Heart right ventricle (tissue), 16 donors: Measurements from ENCODE around the gene ECE1. TPM values are rescaled to one million over a fixed set of nuclear protein-coding genes. Genes with fewer than 3 reads are reported as not detected.

Experiments used
- ATAC-seq, 8 donors: fragments of 200-7000 bp; cut with Tn5 transposase; one replicate each; pipeline ENCODE4 v1.9.1; 2020; ENCODE audit warnings: mild to moderate bottlenecking in 8 of 8, moderate library complexity in 8 of 8, moderate number of reproducible peaks in 1 of 8
- DNase-seq, 2 donors: peaks; one replicate each; pipeline ENCODE4 v3.0.0-alpha.2; 2020
- H3K27ac ChIP-seq, 10 donors: fragments of 200-600 bp; sonication (generic) in 2 of 10; one replicate each; pipeline versions ENCODE4 v1.5.0 to v1.8.0; 2020 to 2022; ENCODE audit warnings: mild to moderate bottlenecking in 3 of 10
- H3K27me3 ChIP-seq, 7 donors: fragments of 200-600 bp; one replicate each; pipeline ENCODE4 v1.8.0; 2021 to 2022; ENCODE audit warnings: mild to moderate bottlenecking in 2 of 7
- H3K36me3 ChIP-seq, 9 donors: fragments of 200-600 bp; sonication (generic) in 1 of 9; one replicate each; pipeline versions ENCODE4 v1.5.0 to v1.8.0; 2020 to 2022; ENCODE audit warnings: mild to moderate bottlenecking in 2 of 9
- H3K4me1 ChIP-seq, 9 donors: fragments of 200-600 bp; sonication (generic) in 1 of 9; one replicate each; pipeline versions ENCODE4 v1.5.0 to v1.8.0; 2020 to 2022; ENCODE audit warnings: mild to moderate bottlenecking in 4 of 9
- H3K4me3 ChIP-seq, 10 donors: fragments of 200-600 bp; sonication (generic) in 2 of 10; one replicate each; pipeline versions ENCODE4 v1.5.0 to v1.8.0; 2020 to 2022; ENCODE audit warnings: mild to moderate bottlenecking in 7 of 10, moderate library complexity in 2 of 10
- H3K9me3 ChIP-seq, 11 donors: fragments of 200-600 bp in 10 of 11; sonication (generic) in 2 of 11; one replicate each; pipeline versions ENCODE4 v1.5.0 to v1.8.0; 2013 to 2022; ENCODE audit warnings: mild to moderate bottlenecking in 2 of 11, control low read depth in 1 of 11, moderate library complexity in 1 of 11
- WGBS, 2 donors: extraction: QIAGEN DNeasy Blood & Tissue Kit; methylation state at CpG; one replicate each; pipeline ENCODE4 v1.1.7; 2013; ENCODE audit warnings: inconsistent platforms in 1 of 2; 5-methylcytosine and 5-hydroxymethylcytosine counted together
- intact Hi-C, 10 donors: fragments of 100-400 bp; cut with DNase I; formaldehyde crosslinking; loops; one replicate each; pipeline versions ENCODE4 v1.11.1 to v1.14.2; 2022
- polyA plus RNA-seq, 2 donors: library from polyadenylated mRNA; stranded (reverse); fragments of 200-250 nt; gene quantifications; one replicate each; pipeline ENCODE4 v1.2.3, GENCODE V29; 2013
- total RNA-seq, 10 donors: library from RNA; stranded (reverse); fragmentation: NEBNext Ultra II Directional in 3 of 10; extraction: Animal tissue kit (Norgen Biotek cat#: 25700) in 3 of 10; gene quantifications; one replicate each; pipeline versions ENCODE4 v1.2.1 to v1.2.4, GENCODE V29; 2021 to 2023
- TF ChIP-seq, protein P1 (sequence below), 9 donors: fragments of 200-600 bp; sonication (generic) in 2 of 9; IDR thresholded peaks; one replicate each; pipeline versions ENCODE4 v1.5.0 to v1.8.0; 2021 to 2022; ENCODE audit warnings: antibody characterized with exemption in 9 of 9, mild to moderate bottlenecking in 5 of 9, moderate library complexity in 1 of 9
- donor health status: Arrhythmogenic right ventricular cardiomyopathy.
- donor health status: ischemic (EF 13 %, LVEDD 7.1; RV severe dilation, severe dysfunction).
- donor health status: healthy with polysubstance abuse.
- donor health status: DM: no; HTN: yes; CAD: no.
- donor health status: DM: no; HTN: no; CAD: no.
- donor health status: ischemic (EF 25% LVEDD 6.9; RV normal size, moderate dysfunction).
- donor health status: ischemic (EF 25% LVEDD 5.7; RV mildly dilated, moderate dysfunction).
- donor health status: healthy.
- donor health status: DM: yes; HTN: yes; CAD: no.
- donor health status: Ischemic cardiomyopathy.
- donor health status: ischemic (EF 35%, LVEDD 5.7; RV mildly dilated, moderate dysfunction).
- donor health status: nonischemic (EF 11% LVEDD 7.7; RV severe dilation, severe dysfunction).
- donor health status: DM: yes; HTN: yes; CAD: no.
- donor health status: PGD.
- donor health status: ischemic (EF 29% LVEDD 5.4; RV normal size, mild dysfunction).
- donor health status: nonischemic (EF 23%, LVEDD 6.1; RV moderate dilation, normal function).

Gene ECE1
- total and polyA plus RNA-seq, 12 donors: 30.6 to 81.8 (median 51.8) TPM

DNA sequence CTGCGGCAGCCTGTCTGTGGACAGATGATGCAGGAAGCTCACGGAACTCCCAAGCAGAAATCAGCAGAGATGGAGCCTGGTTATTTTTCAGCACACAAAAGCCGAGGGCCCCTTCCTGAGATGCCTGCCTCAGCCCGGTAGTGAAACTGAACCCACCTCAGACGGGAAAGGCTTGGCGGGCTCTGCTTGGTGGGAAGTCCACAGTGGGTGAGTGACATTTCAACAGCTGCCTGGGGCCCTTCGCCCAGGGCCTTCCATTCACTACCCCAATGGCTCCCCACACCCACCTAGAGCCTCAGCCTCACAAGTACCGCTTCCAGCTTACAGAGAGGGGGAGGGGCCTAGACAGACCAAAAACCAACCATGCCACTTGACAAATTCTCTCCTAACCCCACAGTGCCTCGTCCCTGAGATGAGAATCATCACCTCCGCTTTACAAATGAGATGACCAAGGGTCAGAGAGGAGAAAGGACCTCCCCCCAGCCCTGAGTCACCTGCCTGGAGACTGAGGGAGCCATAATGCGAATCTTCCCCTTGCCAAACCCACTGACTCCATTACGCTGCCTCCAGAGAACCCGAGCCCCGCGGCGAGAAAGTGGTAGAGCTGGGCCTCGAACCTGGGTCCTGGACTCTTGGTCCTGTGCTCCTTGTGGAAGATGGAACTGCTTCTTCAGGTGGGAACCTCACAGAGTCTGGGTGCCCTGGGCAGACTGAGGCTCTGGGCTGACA lies 3.4 kb upstream of the ECE1 start:
- Histone ChIP-seq H3K27ac (peak overlapping the region; percentile 36 to 92 (median 74)), H3K4me1 (peaks cover 7 to 88% (median 42%) of the 10 kb centered on the region in 9 donors), H3K4me3 (peak overlapping the region in 1 of 10 donors; percentile 41)

DNA sequence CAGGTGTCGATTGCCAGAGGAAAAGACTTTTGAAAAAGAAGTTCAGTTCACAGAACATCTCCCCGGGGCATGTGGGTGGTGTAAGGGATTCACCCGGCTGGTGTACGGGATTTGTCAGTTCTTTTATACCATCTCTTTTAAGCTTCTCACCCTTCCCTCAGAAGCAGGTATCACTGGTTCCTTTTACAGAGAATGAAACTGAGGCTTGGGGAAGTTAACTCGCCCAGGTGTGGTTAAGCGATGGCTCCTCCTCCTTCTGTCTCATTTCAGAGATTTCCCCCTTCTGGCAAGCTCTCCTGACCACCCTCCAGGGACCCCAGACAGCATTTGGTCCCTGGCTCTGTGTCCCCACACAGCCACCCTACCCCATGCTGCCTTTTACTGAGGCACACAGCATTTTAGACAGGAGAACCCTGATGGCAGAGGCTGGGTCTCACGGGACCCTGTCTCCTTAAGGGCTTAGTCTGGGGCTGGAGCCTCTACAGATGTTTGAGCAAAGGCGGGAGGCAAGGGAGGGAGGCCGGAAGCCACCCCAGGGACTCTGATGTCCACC lies 2.8 kb upstream of the ECE1 start:
- DNase-seq (no peak), ATAC-seq (peak in 6 of 8 donors; percentile 11 to 60 (median 28))
- Histone ChIP-seq H3K9me3 (no peaks in the 10 kb centered on the region), H3K4me3 (peak overlapping the region in 1 of 10 donors; percentile 41), H3K27me3 (no peaks in the 10 kb centered on the region), H3K4me1 (peaks cover 7 to 88% (median 48%) of the 10 kb centered on the region in 9 donors), H3K36me3 (no peaks in the 10 kb centered on the region), H3K27ac (peak overlapping the region; percentile 36 to 92 (median 74))
- TF ChIP-seq, protein P1, sequence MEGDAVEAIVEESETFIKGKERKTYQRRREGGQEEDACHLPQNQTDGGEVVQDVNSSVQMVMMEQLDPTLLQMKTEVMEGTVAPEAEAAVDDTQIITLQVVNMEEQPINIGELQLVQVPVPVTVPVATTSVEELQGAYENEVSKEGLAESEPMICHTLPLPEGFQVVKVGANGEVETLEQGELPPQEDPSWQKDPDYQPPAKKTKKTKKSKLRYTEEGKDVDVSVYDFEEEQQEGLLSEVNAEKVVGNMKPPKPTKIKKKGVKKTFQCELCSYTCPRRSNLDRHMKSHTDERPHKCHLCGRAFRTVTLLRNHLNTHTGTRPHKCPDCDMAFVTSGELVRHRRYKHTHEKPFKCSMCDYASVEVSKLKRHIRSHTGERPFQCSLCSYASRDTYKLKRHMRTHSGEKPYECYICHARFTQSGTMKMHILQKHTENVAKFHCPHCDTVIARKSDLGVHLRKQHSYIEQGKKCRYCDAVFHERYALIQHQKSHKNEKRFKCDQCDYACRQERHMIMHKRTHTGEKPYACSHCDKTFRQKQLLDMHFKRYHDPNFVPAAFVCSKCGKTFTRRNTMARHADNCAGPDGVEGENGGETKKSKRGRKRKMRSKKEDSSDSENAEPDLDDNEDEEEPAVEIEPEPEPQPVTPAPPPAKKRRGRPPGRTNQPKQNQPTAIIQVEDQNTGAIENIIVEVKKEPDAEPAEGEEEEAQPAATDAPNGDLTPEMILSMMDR (IDR thresholded peaks at IDR 0.05): no peak
- intact Hi-C loops: loop anchor here in 2 of 10 donors (5.0 kb wide), 2 partner anchors 39 to 44 kb away; no protein-coding TSS in a partner anchor
- 64 to 71% methylated on average over 9 of the region's 9 CpGs for WGBS, 2 donors

More for the DNA sequence above, 3.4 kb upstream of the ECE1 start:
- Histone ChIP-seq H3K9me3 (no peaks in the 10 kb centered on the region), H3K27me3 (no peaks in the 10 kb centered on the region), H3K36me3 (no peaks in the 10 kb centered on the region)
- intact Hi-C loops: loop anchor here in 2 of 10 donors (5.0 kb wide), 2 partner anchors 39 to 44 kb away; no protein-coding TSS in a partner anchor
- ATAC-seq (peak in 1 of 8 donors; percentile 7), DNase-seq (no peak)
- TF ChIP-seq, protein P1 (IDR thresholded peaks at IDR 0.05): no peak
- WGBS, 2 donors: 79 to 84% methylated on average over 17 of the region's 17 CpGs

DNA sequence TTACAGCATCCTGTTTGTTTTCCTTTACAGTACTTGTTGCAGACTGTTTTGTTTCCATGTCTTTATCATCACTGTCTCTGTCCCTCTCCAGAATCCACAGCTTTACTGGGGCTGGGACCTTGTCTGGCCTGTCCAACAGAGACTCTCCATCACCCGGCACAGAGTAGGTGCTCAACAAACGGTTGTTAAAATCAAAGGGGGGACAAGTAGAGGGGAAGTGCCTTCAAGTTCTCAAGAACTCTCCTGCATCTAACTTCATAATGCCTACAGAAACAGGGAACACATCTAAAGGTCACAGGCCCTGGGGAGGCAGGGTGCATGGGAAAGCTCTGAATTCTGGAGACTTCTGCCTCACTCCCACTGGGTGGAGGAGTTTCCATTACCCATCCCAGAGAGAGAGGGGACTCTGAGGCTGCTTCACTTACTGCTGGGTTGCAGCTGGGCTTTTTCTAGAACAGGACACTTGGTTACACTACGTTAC lies 2.3 kb upstream of the ECE1 start:
- intact Hi-C loops: loop anchor here in 2 of 10 donors (5.0 kb wide), 2 partner anchors 40 to 45 kb away; no protein-coding TSS in a partner anchor
- H3K4me1 ChIP-seq: peaks cover 7 to 90% (median 49%) of the 10 kb centered on the region in 9 donors
- 77 to 81% methylated on average over 3 of the region's 3 CpGs for WGBS, 2 donors

DNA sequence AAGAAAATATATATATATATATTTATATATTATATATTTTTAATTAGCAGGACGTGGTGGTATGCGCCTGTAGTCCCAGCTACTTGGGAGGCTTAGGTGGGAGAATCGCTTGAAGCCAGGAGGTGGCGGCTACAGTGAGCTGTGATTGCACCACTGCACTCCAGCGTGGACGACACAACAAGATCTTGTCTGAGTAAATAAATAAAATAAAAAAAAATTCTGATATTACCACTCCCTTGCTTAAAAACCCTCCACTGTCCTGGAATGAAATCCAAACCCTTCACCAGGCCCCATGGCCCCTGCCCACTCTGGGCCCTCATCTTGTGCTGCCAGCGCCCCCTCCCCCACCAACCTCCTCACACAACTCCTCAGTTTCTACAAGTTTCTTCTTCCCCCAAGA lies 1.7 kb upstream of the ECE1 start:
- TF ChIP-seq, protein P1 (IDR thresholded peaks at IDR 0.05): no peak
- Histone ChIP-seq H3K27ac (peak overlapping the region in 7 of 10 donors; percentile 68 to 92 (median 82)), H3K4me1 (peaks cover 7 to 90% (median 49%) of the 10 kb centered on the region in 9 donors), H3K27me3 (no peaks in the 10 kb centered on the region), H3K36me3 (peaks cover 0 to 6% (median 0%) of the 10 kb centered on the region in 9 donors), H3K4me3 (no peak overlapping the region), H3K9me3 (no peaks in the 10 kb centered on the region)
- WGBS, 2 donors: 95 to 99% methylated on average over 7 of the region's 7 CpGs
- DNase-seq: no peak
- intact Hi-C loops: loop anchor here in 2 of 10 donors (5.0 kb wide), 2 partner anchors 40 to 45 kb away; no protein-coding TSS in a partner anchor
- ATAC-seq: no peak

More for the DNA sequence above, 2.3 kb upstream of the ECE1 start:
- Histone ChIP-seq H3K27ac (peak overlapping the region in 9 of 10 donors; percentile 47 to 92 (median 76)), H3K36me3 (peaks cover 0 to 1% (median 0%) of the 10 kb centered on the region in 9 donors), H3K9me3 (no peaks in the 10 kb centered on the region), H3K27me3 (no peaks in the 10 kb centered on the region), H3K4me3 (no peak overlapping the region)
- peak in 3 of 8 donors; percentile 18 to 40 (median 21) for ATAC-seq
- no peak for DNase-seq
- TF ChIP-seq, protein P1 (IDR thresholded peaks at IDR 0.05): peak in 1 of 9 donors; percentile 8
